ENCODE data around the gene RGS9.

Gene RGS9

DNA sequence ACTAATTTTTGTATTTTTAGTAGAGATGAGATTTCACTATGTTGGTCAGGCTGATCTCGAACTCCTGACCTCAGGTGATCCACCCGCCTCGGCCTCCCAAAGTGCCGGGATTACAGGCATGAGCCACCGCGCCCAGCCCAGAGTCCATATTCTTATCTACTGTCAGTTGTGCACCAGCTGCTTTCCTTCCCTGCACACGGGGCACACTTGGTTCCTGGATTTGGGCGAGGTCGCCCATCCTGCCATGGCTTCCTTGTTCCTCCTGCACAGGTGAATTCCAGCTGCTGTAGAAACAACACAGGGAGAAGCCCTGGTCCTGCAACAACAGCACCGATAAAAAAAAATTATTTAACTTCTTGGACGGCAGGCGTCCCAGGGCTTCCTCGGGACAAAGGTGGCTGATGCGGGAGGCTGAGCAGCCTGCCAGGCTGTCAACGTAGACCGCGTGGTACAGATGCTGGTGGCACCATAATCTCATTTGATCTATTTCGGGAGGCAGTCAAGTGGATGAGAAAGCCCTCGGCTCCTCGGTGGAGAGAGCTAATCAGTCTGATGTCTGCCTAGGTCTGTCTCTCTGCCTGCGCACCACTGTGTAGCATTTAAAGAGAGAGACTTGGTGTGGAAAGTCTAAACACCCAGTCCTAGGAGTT is 19.1 kb downstream of the RGS9 start:
- TF ChIP-seq, protein P1, sequence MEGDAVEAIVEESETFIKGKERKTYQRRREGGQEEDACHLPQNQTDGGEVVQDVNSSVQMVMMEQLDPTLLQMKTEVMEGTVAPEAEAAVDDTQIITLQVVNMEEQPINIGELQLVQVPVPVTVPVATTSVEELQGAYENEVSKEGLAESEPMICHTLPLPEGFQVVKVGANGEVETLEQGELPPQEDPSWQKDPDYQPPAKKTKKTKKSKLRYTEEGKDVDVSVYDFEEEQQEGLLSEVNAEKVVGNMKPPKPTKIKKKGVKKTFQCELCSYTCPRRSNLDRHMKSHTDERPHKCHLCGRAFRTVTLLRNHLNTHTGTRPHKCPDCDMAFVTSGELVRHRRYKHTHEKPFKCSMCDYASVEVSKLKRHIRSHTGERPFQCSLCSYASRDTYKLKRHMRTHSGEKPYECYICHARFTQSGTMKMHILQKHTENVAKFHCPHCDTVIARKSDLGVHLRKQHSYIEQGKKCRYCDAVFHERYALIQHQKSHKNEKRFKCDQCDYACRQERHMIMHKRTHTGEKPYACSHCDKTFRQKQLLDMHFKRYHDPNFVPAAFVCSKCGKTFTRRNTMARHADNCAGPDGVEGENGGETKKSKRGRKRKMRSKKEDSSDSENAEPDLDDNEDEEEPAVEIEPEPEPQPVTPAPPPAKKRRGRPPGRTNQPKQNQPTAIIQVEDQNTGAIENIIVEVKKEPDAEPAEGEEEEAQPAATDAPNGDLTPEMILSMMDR (conservative IDR thresholded peaks at IDR 0.05; ENCODE audit: low read depth, low read length), result no peak
- H3K4me3 ChIP-seq (ENCODE audit: low read depth, low read length), result no peak overlapping the region
- no peak for DNase-seq (ENCODE audit: low read depth)

DNA sequence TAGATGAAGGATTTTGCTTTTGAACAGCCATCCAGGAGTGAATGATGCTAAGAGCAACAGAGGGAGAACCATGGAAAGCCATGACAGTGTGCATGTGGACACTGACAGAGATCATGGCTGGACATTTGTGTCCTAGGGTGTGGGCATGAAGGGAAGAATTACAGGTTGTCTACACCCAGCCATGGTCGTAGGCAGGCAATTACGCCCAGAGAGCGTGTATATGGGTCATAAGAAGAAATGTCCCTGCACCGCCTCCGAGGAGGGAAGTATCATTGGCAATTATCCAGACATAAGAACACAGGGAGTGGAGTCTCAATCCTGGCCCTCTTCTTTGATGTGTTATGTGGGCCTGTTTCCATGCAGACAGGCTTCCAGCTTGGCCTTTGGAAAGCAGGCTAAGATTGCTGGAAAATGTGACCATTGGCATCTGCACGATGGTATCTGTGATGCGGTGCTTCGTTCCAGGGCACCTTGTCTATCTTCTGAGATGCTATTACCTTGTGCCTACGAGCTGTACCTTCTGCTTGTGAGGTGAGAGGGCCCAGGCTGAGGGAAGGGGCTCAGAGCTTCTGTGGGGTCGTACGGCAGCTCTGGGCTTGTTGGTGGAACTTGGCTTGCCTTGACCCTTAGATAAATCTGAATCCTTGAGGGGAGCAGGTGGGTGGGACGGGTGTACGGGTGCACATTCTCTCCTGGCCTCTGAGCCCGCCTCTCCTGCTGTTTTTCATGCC is 19.8 kb downstream of the RGS9 start:
- TF ChIP-seq, protein P1 (conservative IDR thresholded peaks at IDR 0.05; ENCODE audit: low read depth, low read length), result no peak
- no peak for DNase-seq (ENCODE audit: low read depth)
- H3K4me3 ChIP-seq (ENCODE audit: low read depth, low read length), result no peak overlapping the region

DNA sequence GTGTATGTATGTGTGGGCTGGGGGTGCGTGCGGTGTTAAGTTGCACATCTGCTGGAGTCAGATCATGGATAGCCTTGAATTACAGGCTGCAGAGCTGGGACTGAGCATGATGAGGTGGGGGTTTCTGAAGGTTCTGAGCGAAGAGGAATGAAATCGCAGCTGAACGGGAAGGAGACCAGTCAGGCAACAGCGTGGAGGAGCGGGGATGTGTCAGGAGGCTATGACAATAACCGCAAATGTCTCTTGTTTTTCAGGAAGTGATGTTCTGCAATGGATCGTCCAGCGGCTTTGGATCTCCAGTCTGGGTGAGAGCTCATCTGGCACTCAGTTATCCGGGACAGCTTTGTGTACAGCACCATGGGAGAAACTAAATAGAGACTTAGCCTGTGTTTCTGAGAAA is 20.9 kb downstream of the RGS9 start:
- H3K4me3 ChIP-seq (ENCODE audit: low read depth, low read length), result no peak overlapping the region
- TF ChIP-seq, protein P1 (conservative IDR thresholded peaks at IDR 0.05; ENCODE audit: low read depth, low read length), result no peak
- DNase-seq (ENCODE audit: low read depth), result no peak

DNA sequence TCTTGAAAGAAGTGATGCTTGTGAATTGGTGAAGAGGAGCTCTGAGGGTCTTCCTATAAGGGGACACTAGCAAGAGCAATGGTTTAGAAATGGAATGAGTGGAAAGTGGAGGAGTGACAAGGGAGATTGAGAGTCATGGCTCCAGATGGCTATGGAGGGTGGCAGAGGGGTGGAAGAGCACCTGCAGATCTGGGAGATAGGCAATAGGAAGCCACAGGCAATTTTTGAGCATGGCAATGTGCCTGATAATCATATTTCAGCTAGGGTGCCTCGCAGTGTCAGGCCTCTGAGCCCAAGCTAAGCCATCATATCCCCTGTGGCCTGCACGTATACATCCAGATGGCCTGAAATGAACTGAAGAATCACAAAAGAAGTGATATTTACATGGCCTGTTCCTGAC is 21.5 kb downstream of the RGS9 start:
- no peak overlapping the region for H3K4me3 ChIP-seq (ENCODE audit: low read depth, low read length)
- DNase-seq (ENCODE audit: low read depth), result no peak
- TF ChIP-seq, protein P1 (conservative IDR thresholded peaks at IDR 0.05; ENCODE audit: low read depth, low read length), result no peak

DNA sequence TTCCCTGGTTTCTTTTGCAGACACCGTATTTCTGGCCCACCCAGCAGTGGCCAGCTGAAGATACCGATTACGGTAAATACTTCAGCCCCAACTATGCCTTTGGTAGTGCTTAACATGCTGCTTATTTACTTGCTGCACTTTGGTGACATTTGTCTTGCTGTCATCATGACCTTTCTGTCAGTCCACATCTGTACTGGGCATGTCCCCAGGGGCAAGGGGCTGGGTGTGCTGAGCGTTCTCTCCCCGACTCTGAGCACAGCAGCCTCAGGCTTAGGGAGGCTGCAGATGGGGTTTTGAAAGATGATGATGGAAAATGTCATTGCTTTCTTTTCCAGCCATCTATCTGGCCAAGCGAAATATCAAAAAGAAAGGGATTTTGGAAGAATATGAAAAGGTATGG is 23.3 kb downstream of the RGS9 start:
- DNase-seq (ENCODE audit: low read depth), result no peak
- no peak overlapping the region for H3K4me3 ChIP-seq (ENCODE audit: low read depth, low read length)
- TF ChIP-seq, protein P1 (conservative IDR thresholded peaks at IDR 0.05; ENCODE audit: low read depth, low read length), result no peak

DNA sequence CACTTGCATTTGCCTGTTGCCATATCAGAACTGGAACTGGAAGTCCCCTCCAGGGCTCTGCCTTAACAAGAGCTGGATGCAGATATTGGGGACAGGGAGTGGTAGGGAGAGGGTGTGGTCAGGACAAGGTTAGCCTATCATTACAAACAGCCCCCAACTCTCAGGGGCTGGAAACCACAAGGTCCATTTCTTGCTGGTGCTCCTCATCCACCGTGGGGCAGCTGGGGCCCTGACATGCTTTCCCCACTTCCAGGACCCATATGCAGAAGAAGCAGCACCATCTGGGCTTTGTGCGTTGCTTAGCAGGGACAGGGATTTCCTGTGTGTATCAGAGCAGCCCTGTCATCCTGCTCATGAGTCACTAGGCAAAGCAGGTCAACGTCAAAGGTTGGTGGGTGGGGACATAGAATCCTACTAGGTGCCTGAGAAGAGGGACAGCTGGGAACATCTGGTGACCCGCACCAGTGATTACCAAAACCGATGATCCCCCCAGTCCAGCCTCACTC is 26.9 kb downstream of the RGS9 start:
- H3K4me3 ChIP-seq (ENCODE audit: low read depth, low read length), result no peak overlapping the region
- DNase-seq (ENCODE audit: low read depth), result peak; percentile 52
- TF ChIP-seq, protein P1 (conservative IDR thresholded peaks at IDR 0.05; ENCODE audit: low read depth, low read length), result no peak

Data from choroid plexus epithelial cell (primary cell).